AG04449 (cell line): ENCODE results near the gene FRMD4B.
A peak's percentile ranks its signal among the peaks of the same experiment; 100 is the strongest.

Experiments
- CTCF ChIA-PET: fragments of 350-600 bp; formaldehyde crosslinking; extraction: SDS; loops from one replicate; lab custom pipeline; 2021; ENCODE audit warnings: antibody characterized with exemption; lab: Yijun Ruan, JAX
- POLR2A ChIA-PET: fragments of 400-600, 350-600 bp; formaldehyde crosslinking; extraction: SDS; loops from one replicate; lab custom pipeline; 2020; ENCODE audit warnings: antibody characterized with exemption, inconsistent platforms; lab: Yijun Ruan, JAX
- DNase-seq: peaks from one replicate; pipeline ENCODE4 v3.0.0-alpha.2; 2010; ENCODE audit warnings: low read depth, low spot score
- H3K4me3 ChIP-seq: 2 replicates; pipeline ENCODE4 v1.5.1; 2011; ENCODE audit warnings: low read depth, mild to moderate bottlenecking, control low read depth, low read length
- CTCF ChIP-seq: IDR thresholded peaks from one replicate; pipeline ENCODE4 v1.5.1; 2011; ENCODE audit warnings: mild to moderate bottlenecking, moderate library complexity, low read length, control low read depth, inconsistent platforms; ENCODE audit not compliant: insufficient read depth; ENCODE audit errors: missing control alignments

FRMD4B gene

GRCh38 chr3:69318410-69318809 is 67.5 kb downstream of the FRMD4B start:
- ChIA-PET CTCF (interaction anchor here (1.6 to 3.0 kb wide), 2 partner anchors 12 to 156 kb away, joined by 6 to 52 read pairs; no protein-coding TSS in a partner anchor), POLR2A (no interaction called here)
- no peak for DNase-seq
- H3K4me3 ChIP-seq, result no peak overlapping the region
- TF ChIP-seq CTCF, result no peak

- no peak overlapping the region for H3K4me3 ChIP-seq
- DNase-seq, result no peak
- no peak for TF ChIP-seq CTCF
- ChIA-PET CTCF (interaction anchor here (1.6 to 10.7 kb wide), 8 partner anchors 9 to 193 kb away, joined by 5 to 365 read pairs (median 73); partner anchors contain the start of gene LMOD3), POLR2A (no interaction called here)
Observed at GRCh38 chr3:69313251-69313650, 72.6 kb downstream of the FRMD4B start.

- CTCF ChIA-PET, result interaction anchor here (0.7 to 10.7 kb wide), 20 partner anchors 10 to 449 kb away, joined by 3 to 365 read pairs (median 6); partner anchors contain the start of genes FRMD4B and LMOD3
- peak; percentile 61 for TF ChIP-seq CTCF
- DNase-seq, result no peak
- POLR2A ChIA-PET, result no interaction called here
- H3K4me3 ChIP-seq, result no peak overlapping the region
Observed at GRCh38 chr3:69309814-69310213, 76.1 kb downstream of the FRMD4B start.

GRCh38 chr3:69306239-69307185 is 79.4 kb downstream of the FRMD4B start:
- POLR2A ChIA-PET, result no interaction called here
- TF ChIP-seq CTCF, result peak; percentile 87
- no peak overlapping the region for H3K4me3 ChIP-seq
- CTCF ChIA-PET, result interaction anchor here (0.6 to 10.7 kb wide), 54 partner anchors 8 to 254 kb away, joined by 3 to 365 read pairs (median 6); partner anchors contain the start of genes LMOD3 and TMF1
- peak; percentile 51 for DNase-seq

- DNase-seq, result no peak
- ChIA-PET CTCF (interaction anchor here (0.6 to 10.7 kb wide), 13 partner anchors 9 to 184 kb away, joined by 3 to 365 read pairs (median 40); partner anchors contain the start of gene LMOD3), POLR2A (no interaction called here)
- TF ChIP-seq CTCF, result no peak
- no peak overlapping the region for H3K4me3 ChIP-seq
Observed at GRCh38 chr3:69305011-69305410, 80.9 kb downstream of the FRMD4B start.

- no peak for DNase-seq
- H3K4me3 ChIP-seq, result no peak overlapping the region
- TF ChIP-seq CTCF, result no peak
- POLR2A ChIA-PET, result no interaction called here
- CTCF ChIA-PET, result interaction anchor here (1.0 to 10.7 kb wide), 11 partner anchors 8 to 184 kb away, joined by 3 to 365 read pairs (median 42); partner anchors contain the start of gene LMOD3
Observed at GRCh38 chr3:69304396-69304795, 81.5 kb downstream of the FRMD4B start.
